ENCODE data around the gene KRTCAP3. TPM values are rescaled to one million over a fixed set of nuclear protein-coding genes. Genes with fewer than 3 reads are reported as not detected.

Gene KRTCAP3
- total and polyA plus RNA-seq, 2 donors (not counting 1 experiment from before 2014, with no cell fraction given): 0.22 to 0.33 TPM

- H3K79me2 ChIP-seq (ENCODE audit: control insufficient read depth, insufficient read depth, low read length): peaks cover 42% of the 10 kb centered on the region
- H3K4me1 ChIP-seq (ENCODE audit: control insufficient read depth, extremely low read depth, insufficient read depth, low read length): no peaks in the 10 kb centered on the region
- peak; percentile 88 to 89 for DNase-seq (ENCODE audit: low read depth in 2 of 2)
- no peaks in the 10 kb centered on the region for H3K9me3 ChIP-seq (ENCODE audit: control insufficient read depth, insufficient read depth, low read depth, low read length)
- H3K4me3 ChIP-seq (replicated peaks in 1 of 4; ENCODE audit: control extremely low read depth in 1 of 4, insufficient read depth in 1 of 4, low read depth in 3 of 4, low read length in 4 of 4): peak within 1 kb of the TSS; percentile 85 to 95 (median 88)
- TF ChIP-seq CTCF (conservative IDR thresholded peaks at IDR 0.05 in 1 of 2, IDR thresholded peaks at IDR 0.05 in 1 of 2; ENCODE audit: low read depth in 1 of 2, low read length in 2 of 2): no peak
- TF ChIP-seq EZH2 (IDR thresholded peaks at IDR 0.05; ENCODE audit: low read length, missing control alignments): no peak
- no peaks in the 10 kb centered on the region for H3K27me3 ChIP-seq (ENCODE audit: control insufficient read depth, insufficient read depth, low read length)
- peak within 1 kb of the TSS; percentile 85 for H3K9ac ChIP-seq (ENCODE audit: insufficient read depth, low read length)
- peak within 1 kb of the TSS; percentile 92 for H3K4me2 ChIP-seq (ENCODE audit: extremely low read depth, insufficient read depth, low read length)
- no peaks in the 10 kb centered on the region for H3K36me3 ChIP-seq (ENCODE audit: control insufficient read depth, insufficient read depth, low read length)
- no peaks in the 10 kb centered on the region for H4K20me1 ChIP-seq (ENCODE audit: control insufficient read depth, extremely low read depth, insufficient read depth, low read length)
- H2AFZ ChIP-seq (ENCODE audit: low read length): peak within 1 kb of the TSS; percentile 94
- H3K27ac ChIP-seq (ENCODE audit: insufficient read depth, low read length): peak within 1 kb of the TSS; percentile 83
These were observed 32.7 kb upstream of the KRTCAP3 start, which contains the start of gene PPM1G for GRCh38 chr2:27409321-27410073. Gene PPM1G (minus strand): TSS chr2:27409591. CDS start chr2:27409422, 169 bp downstream.

GRCh38 chr2:27412419-27413152, 29.6 kb upstream of the KRTCAP3 start:
- no peak for TF ChIP-seq CTCF (conservative IDR thresholded peaks at IDR 0.05 in 1 of 2, IDR thresholded peaks at IDR 0.05 in 1 of 2; ENCODE audit: low read depth in 1 of 2, low read length in 2 of 2)
- TF ChIP-seq EZH2 (IDR thresholded peaks at IDR 0.05; ENCODE audit: low read length, missing control alignments): no peak
- Histone ChIP-seq H3K9me3 (ENCODE audit: control insufficient read depth, insufficient read depth, low read depth, low read length) (no peaks in the 10 kb centered on the region), H4K20me1 (ENCODE audit: control insufficient read depth, extremely low read depth, insufficient read depth, low read length) (no peaks in the 10 kb centered on the region), H3K36me3 (ENCODE audit: control insufficient read depth, insufficient read depth, low read length) (no peaks in the 10 kb centered on the region), H3K4me3 (replicated peaks in 1 of 4; ENCODE audit: control extremely low read depth in 1 of 4, insufficient read depth in 1 of 4, low read depth in 3 of 4, low read length in 4 of 4) (no peak overlapping the region), H3K4me1 (ENCODE audit: control insufficient read depth, extremely low read depth, insufficient read depth, low read length) (no peaks in the 10 kb centered on the region), H3K27ac (ENCODE audit: insufficient read depth, low read length) (no peak overlapping the region), H3K9ac (ENCODE audit: insufficient read depth, low read length) (no peak overlapping the region), H3K27me3 (ENCODE audit: control insufficient read depth, insufficient read depth, low read length) (no peaks in the 10 kb centered on the region), H2AFZ (ENCODE audit: low read length) (no peak overlapping the region), H3K4me2 (ENCODE audit: extremely low read depth, insufficient read depth, low read length) (no peak overlapping the region), H3K79me2 (ENCODE audit: control insufficient read depth, insufficient read depth, low read length) (peaks cover 17% of the 10 kb centered on the region)
- DNase-seq (ENCODE audit: low read depth in 2 of 2): no peak

GRCh38 chr2:27416151-27416550, 26.0 kb upstream of the KRTCAP3 start:
- Histone ChIP-seq H3K4me3 (replicated peaks in 1 of 4; ENCODE audit: control extremely low read depth in 1 of 4, insufficient read depth in 1 of 4, low read depth in 3 of 4, low read length in 4 of 4) (no peak overlapping the region), H2AFZ (ENCODE audit: low read length) (no peak overlapping the region), H3K27ac (ENCODE audit: insufficient read depth, low read length) (no peak overlapping the region), H4K20me1 (ENCODE audit: control insufficient read depth, extremely low read depth, insufficient read depth, low read length) (no peaks in the 10 kb centered on the region), H3K4me1 (ENCODE audit: control insufficient read depth, extremely low read depth, insufficient read depth, low read length) (no peaks in the 10 kb centered on the region), H3K79me2 (ENCODE audit: control insufficient read depth, insufficient read depth, low read length) (no peaks in the 10 kb centered on the region), H3K4me2 (ENCODE audit: extremely low read depth, insufficient read depth, low read length) (no peak overlapping the region), H3K9ac (ENCODE audit: insufficient read depth, low read length) (no peak overlapping the region), H3K27me3 (ENCODE audit: control insufficient read depth, insufficient read depth, low read length) (no peaks in the 10 kb centered on the region), H3K9me3 (ENCODE audit: control insufficient read depth, insufficient read depth, low read depth, low read length) (no peaks in the 10 kb centered on the region), H3K36me3 (ENCODE audit: control insufficient read depth, insufficient read depth, low read length) (no peaks in the 10 kb centered on the region)
- DNase-seq (ENCODE audit: low read depth in 2 of 2): no peak
- TF ChIP-seq EZH2 (IDR thresholded peaks at IDR 0.05; ENCODE audit: low read length, missing control alignments) (no peak), CTCF (conservative IDR thresholded peaks at IDR 0.05 in 1 of 2, IDR thresholded peaks at IDR 0.05 in 1 of 2; ENCODE audit: low read depth in 1 of 2, low read length in 2 of 2) (no peak)

Measured in fibroblast of lung (primary cell).